Choroid plexus epithelial cell (primary cell): ENCODE measurements around the gene CLSTN3.

Experiments
- DNase-seq: peaks from one replicate; pipeline ENCODE4 v3.0.0-alpha.2; 2010; ENCODE audit warnings: low read depth
- H3K4me3 ChIP-seq: 2 replicates; pipeline ENCODE4 v1.5.1; 2011; ENCODE audit warnings: low read depth, mild to moderate bottlenecking, control low read depth, low read length, moderate library complexity
- TF ChIP-seq, protein P1 (sequence below): conservative IDR thresholded peaks from 2 replicates; pipeline ENCODE4 v1.5.1; 2011; ENCODE audit warnings: low read depth, mild to moderate bottlenecking, control low read depth, inconsistent platforms, low read length, moderate library complexity

The CLSTN3 gene

DNA sequence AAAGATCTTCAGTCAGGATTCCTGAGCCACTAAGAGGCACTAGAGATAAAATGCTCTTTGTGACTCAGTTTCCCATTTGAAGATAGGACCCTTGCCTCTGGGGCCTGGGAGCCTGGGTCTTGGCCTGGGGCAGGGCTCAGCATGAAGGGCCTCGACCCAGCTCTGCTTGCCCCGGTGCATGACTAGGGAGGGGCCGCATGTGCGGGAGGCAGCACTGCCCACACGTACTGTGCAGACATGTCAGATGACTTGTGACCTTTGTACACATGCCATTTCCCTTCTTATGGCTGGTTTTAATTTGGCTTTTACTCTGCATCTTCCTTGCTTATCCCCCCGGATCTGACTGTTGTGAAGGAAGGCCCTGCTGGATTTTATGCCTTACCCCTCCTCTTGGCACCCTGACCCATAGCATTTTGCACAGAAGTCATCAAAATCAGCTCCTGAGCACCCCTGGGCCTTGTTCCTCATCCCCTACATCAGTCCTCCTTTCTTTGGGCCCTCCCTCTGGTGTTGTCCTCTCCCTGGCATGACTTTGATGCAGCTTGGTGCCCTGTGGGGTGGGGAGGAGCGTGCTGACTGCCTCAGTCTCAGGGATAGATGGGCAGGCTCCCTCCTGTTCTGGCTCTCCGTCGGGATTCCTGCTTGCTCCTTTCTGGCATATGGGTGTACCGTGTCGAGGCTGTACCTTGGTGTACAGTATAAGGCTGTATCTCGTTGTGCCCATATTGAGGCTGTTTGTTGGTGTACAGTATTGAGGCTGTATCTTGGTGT lies 4.4 kb downstream of the CLSTN3 start:
- DNase-seq: no peak
- TF ChIP-seq, protein P1, sequence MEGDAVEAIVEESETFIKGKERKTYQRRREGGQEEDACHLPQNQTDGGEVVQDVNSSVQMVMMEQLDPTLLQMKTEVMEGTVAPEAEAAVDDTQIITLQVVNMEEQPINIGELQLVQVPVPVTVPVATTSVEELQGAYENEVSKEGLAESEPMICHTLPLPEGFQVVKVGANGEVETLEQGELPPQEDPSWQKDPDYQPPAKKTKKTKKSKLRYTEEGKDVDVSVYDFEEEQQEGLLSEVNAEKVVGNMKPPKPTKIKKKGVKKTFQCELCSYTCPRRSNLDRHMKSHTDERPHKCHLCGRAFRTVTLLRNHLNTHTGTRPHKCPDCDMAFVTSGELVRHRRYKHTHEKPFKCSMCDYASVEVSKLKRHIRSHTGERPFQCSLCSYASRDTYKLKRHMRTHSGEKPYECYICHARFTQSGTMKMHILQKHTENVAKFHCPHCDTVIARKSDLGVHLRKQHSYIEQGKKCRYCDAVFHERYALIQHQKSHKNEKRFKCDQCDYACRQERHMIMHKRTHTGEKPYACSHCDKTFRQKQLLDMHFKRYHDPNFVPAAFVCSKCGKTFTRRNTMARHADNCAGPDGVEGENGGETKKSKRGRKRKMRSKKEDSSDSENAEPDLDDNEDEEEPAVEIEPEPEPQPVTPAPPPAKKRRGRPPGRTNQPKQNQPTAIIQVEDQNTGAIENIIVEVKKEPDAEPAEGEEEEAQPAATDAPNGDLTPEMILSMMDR: no peak

DNA sequence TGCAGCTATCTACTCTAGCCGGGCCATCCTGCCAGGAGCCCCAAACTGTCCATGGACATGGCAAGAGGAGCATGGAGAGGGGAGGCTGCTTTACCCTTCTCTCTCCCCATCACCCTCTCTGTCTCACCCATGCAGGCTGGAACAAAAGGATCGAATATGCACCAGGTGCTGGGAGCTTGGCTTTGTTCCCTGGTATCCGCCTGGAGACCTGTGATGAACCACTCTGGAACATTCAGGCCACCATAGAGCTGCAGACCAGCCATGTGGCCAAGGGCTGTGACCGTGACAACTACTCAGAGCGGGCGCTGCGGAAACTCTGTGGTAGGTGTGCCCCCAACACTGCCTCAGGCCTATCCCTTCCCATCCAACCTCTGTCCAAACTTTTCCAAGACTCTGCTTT lies 5.9 kb downstream of the CLSTN3 start:
- TF ChIP-seq, protein P1: no peak
- no peak overlapping the region for H3K4me3 ChIP-seq
- DNase-seq: no peak

More for the DNA sequence above, 4.4 kb downstream of the CLSTN3 start:
- H3K4me3 ChIP-seq: no peak overlapping the region

DNA sequence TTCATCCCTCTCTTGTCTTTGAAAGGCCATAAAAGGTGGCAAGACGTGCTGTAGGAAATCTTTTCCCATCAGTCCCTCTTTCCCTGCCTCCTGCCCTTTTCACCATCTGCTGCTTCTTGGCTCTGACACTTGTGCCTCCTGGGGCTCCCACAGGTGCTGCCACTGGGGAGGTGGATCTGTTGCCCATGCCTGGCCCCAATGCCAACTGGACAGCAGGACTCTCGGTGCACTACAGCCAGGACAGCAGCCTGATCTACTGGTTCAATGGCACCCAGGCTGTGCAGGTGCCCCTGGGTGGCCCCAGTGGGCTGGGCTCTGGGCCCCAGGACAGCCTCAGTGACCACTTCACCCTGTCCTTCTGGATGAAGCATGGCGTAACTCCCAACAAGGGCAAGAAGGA lies 6.5 kb downstream of the CLSTN3 start:
- H3K4me3 ChIP-seq: no peak overlapping the region
- TF ChIP-seq, protein P1: no peak
- DNase-seq: no peak

DNA sequence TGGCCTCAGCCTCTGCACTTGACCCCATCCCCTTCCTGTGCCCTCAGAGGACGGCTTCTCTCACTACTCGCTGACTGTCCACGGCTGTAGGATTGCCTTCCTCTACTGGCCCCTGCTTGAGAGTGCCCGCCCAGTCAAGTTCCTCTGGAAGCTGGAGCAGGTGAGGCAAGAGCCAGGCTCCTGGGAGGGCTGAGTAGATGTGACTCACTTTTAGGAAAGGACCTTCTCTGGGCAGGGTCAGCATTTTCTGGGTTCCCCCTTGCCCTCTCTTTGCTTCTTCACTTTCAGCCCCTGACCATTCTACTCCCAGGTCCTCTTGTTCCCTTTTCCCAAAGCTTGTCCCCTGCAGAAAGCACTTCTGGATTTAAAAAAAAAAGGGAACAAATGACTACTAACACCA lies 7.7 kb downstream of the CLSTN3 start:
- DNase-seq: peak; percentile 5
- H3K4me3 ChIP-seq: no peak overlapping the region
- TF ChIP-seq, protein P1: no peak

DNA sequence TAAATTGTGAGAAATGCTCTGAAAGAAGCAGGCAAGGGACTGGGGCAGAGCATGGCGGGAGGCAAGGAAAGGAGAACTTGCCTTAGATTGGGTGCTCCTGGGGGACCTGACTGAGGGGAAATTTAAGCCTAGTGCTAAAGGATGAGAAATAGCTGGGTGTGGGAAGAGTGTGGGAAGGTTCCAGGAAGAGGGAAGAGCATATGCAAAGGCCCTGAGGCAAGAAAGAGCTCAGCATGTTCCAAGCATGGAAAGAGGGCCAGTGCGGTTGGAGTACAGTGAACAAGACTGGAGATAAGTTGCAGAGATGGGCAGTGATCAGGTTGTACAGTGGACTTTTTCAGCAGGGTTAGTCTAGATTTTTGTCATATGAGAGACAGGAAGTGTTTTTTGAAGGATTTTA lies 9.0 kb downstream of the CLSTN3 start:
- DNase-seq: no peak
- no peak overlapping the region for H3K4me3 ChIP-seq
- TF ChIP-seq, protein P1: no peak

DNA sequence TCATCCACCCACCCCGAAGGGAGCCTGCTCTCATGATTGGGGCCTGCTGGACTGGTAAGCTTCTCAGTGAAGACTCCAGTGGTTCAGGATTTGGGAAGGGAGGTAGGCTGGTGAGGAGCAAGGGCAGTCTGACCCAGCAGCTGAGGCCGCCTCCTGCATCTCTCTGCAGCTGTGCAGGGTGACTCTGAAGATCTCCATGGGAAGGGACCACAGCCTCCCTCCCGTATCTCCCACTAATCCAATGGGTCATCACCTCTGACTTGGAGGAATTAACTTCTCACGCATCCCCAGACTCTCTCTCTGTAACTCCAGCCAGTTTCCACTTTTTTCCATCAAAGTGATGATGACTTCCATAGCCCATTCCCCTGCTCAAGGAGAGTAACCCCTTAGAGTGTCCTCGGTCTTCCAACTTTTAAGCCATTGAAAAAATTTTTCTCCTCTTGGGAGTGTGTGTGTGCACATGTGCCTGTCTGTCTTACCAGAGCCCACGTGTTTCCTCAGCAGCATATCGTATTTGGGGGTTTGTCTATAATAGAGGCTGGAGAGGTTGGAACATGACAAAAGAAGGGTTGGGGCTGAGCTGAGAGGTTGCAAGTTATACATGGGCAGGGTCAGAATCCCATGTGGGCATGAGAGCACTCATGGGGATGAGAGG lies 11.3 kb downstream of the CLSTN3 start:
- no peak overlapping the region for H3K4me3 ChIP-seq
- no peak for DNase-seq
- TF ChIP-seq, protein P1: no peak

DNA sequence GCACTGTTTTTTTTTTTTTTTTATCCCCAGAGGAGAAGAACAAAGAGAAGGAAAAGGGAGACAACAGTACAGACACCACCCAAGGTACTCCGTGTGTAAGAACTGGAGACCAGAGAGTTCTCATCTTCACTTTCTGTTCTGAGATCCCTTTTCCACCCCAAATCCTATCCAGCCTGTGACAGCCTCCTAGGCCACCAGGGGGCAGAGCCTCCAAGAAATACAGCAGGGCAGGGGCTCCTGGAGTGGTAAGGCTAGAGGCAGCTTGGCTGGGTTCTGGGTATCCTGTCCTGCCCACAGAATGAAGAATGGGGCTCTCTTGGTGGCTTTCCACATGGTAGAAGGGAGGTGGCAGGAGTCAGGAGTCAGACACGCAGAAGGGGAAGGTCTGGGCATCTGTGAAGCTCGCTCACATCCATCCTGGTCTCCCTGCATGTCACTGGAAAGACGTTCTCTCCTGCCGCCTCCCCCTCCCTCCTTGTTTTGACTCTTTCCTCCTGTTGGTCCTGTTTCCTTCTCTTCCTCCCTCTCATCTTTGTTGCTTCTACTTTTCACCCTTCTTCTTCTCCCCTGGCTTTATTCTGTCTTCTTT lies 12.0 kb downstream of the CLSTN3 start:
- TF ChIP-seq, protein P1: peak; percentile 90
- H3K4me3 ChIP-seq: no peak overlapping the region
- DNase-seq: peak; percentile 70
